Activated B cell treated with CpG ODN at 0.5 μM for 24 hours (primary cell): ENCODE data around the gene DAAM1. TPM values are rescaled to one million over a fixed set of nuclear protein-coding genes. Genes with fewer than 3 reads are reported as not detected.

ENCODE experiments used
- ATAC-seq: fragments of 200-7000 bp; cut with Tn5 transposase; one replicate; pipeline ENCODE4 v1.10.0; 2021; ENCODE audit warnings: low read depth, mild to moderate bottlenecking, moderate library complexity
- CTCF ChIA-PET: fragments of 350-600 bp; sonication (Branson Sonifier 250); formaldehyde crosslinking; loops from one replicate; lab custom pipeline; 2021; ENCODE audit warnings: antibody characterized with exemption; lab: Charles Lee
- POLR2A ChIA-PET: fragments of 350-600 bp; sonication (Branson Sonifier 250); formaldehyde crosslinking; loops from one replicate; lab custom pipeline; 2021; ENCODE audit warnings: antibody characterized with exemption; lab: Charles Lee
- DNase-seq: peaks from one replicate; pipeline ENCODE4 v3.0.0; 2022
- H3K27ac Mint-ChIP-seq: one replicate; pipeline ENCODE4 v1.8.0; 2020; ENCODE audit warnings: mixed read lengths
- H3K27me3 Mint-ChIP-seq: one replicate; pipeline ENCODE4 v1.8.0; 2021; ENCODE audit warnings: mixed read lengths
- H3K36me3 Mint-ChIP-seq: one replicate; pipeline ENCODE4 v1.8.0; 2021; ENCODE audit warnings: low read depth, mixed read lengths
- H3K4me1 Mint-ChIP-seq: one replicate; pipeline ENCODE4 v1.8.0; 2021; ENCODE audit warnings: mixed read lengths
- H3K4me3 Mint-ChIP-seq: one replicate; pipeline ENCODE4 v1.8.0; 2020; ENCODE audit warnings: mild to moderate bottlenecking, mixed read lengths
- H3K9me3 Mint-ChIP-seq: one replicate; pipeline ENCODE4 v1.8.0; 2020; ENCODE audit warnings: mixed read lengths
- CTCF ChIP-seq: fragments of 200-600 bp; IDR thresholded peaks from one replicate; pipeline ENCODE4 v1.8.0; 2022; ENCODE audit warnings: antibody characterized with exemption, mild to moderate bottlenecking
- intact Hi-C: fragments of 100-400 bp; cut with micrococcal nuclease; formaldehyde crosslinking; loops from one replicate; pipeline ENCODE4 v1.15.1; 2024
- total RNA-seq: library from RNA; stranded (reverse); gene quantifications from 2 replicates; pipeline ENCODE4 v1.2.3, GENCODE V29; 2022

The DAAM1 gene
- total RNA-seq, 1 donor from 2014 or later: 38.7 TPM

DNA sequence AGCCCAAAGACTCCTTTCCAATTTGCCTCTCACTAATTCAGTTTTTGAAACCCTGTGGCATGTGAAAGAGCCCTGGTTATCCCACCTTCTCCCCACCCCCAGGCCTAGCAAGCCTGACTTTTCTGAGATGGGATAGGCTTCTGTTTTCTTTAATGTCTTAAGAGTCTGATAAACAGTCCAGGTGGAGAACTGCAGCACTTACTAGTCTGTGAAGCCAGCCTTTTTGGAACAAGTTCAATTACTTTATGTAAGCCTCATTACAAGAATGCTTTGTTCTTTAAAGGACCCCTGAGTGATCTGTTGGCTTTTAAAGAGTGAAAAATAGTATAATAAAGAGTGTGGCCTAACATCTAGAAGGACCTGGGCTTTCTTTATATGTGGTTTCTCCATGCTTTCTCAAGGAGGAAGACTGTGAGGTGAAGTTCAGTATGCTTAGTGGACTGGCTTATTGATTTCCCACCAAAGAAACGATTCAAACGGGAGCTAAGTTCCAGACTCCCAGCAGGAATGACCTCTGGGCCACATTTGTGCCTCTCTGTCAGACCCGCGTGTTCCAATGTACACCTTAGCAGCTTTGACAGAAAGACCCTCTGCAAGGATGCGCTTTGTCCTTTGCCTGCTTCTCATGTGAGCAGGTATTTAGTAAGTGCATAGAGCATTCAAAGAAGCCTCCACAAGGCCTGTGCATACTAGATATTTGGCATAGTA lies 129.5 kb downstream of the DAAM1 start:
- Mint-ChIP-seq H3K27ac (no peak overlapping the region), H3K36me3 (peaks cover 6% of the 10 kb centered on the region), H3K9me3 (no peaks in the 10 kb centered on the region), H3K4me3 (no peak overlapping the region), H3K27me3 (no peaks in the 10 kb centered on the region), H3K4me1 (peaks cover 43% of the 10 kb centered on the region)
- ChIA-PET CTCF (no interaction called here), POLR2A (no interaction called here)
- no peak for TF ChIP-seq CTCF
- DNase-seq: no peak
- intact Hi-C loops: loop anchor here (5.0 kb wide), 1 partner anchor 41 kb away; no protein-coding TSS in a partner anchor
- no peak for ATAC-seq

- no peaks in the 10 kb centered on the region for H3K27me3 Mint-ChIP-seq
- ChIA-PET POLR2A (no interaction called here), CTCF (no interaction called here)
- no peak for TF ChIP-seq CTCF
- peaks cover 38% of the 10 kb centered on the region for H3K4me1 Mint-ChIP-seq
- DNase-seq (no peak), ATAC-seq (no peak)
- H3K36me3 Mint-ChIP-seq: peaks cover 10% of the 10 kb centered on the region
- intact Hi-C loops: loop anchor here (5.0 kb wide), 1 partner anchor 42 kb away; no protein-coding TSS in a partner anchor
- no peak overlapping the region for H3K4me3 Mint-ChIP-seq
- no peak overlapping the region for H3K27ac Mint-ChIP-seq
- H3K9me3 Mint-ChIP-seq: no peaks in the 10 kb centered on the region
Observed at GRCh38 chr14:59318908-59319307, 130.4 kb downstream of the DAAM1 start.

GRCh38 chr14:59320361-59320760 lies 131.9 kb downstream of the DAAM1 start:
- Mint-ChIP-seq H3K9me3 (no peaks in the 10 kb centered on the region), H3K27ac (no peak overlapping the region), H3K27me3 (no peaks in the 10 kb centered on the region), H3K4me1 (peaks cover 38% of the 10 kb centered on the region), H3K4me3 (no peak overlapping the region), H3K36me3 (peaks cover 21% of the 10 kb centered on the region)
- DNase-seq (no peak), ATAC-seq (no peak)
- ChIA-PET CTCF (no interaction called here), POLR2A (interaction anchor here (0.7 kb wide), 1 partner anchor 36 kb away, joined by 5 read pairs; no protein-coding TSS in a partner anchor)
- intact Hi-C loops: no loop called here
- no peak for TF ChIP-seq CTCF

DNA sequence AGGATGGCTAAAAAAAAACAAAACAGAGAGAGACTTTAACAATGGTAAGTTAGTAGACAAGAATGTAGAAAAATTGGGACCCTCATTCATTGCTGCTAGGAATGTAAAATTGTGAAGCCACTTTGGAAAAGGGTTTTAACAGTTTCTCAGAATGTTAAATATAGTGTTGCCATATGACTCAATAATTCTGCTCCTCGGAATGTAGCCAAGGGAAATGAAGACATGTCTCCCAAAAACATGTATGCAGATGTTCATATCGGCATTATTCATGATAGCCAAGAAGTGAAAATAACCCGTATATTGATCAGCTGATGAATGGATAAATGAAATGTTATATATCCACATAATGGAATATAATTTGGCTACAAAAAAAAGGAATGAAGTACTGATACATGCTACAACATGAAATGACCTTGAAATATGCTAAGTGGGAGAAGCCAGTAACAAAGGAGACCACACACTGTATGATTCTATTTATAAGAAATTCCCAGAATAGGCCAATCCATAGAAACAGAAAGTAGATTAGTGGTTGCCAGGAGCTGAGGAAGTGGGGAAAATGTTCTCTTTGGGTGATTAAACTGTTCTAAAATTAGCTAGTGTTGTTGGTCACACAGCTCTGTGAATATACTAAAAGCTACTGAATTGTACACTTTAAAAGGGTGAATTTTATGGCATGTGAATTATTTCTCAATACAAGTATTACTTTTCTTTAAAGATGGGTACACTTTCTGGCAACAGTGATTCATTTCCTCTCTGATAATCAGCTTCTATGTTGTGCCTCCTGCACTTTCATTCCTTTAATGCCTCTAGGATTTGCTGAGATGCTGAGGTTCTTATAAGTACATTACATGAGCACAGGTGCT lies 132.5 kb downstream of the DAAM1 start:
- ChIA-PET CTCF (no interaction called here), POLR2A (no interaction called here)
- no peaks in the 10 kb centered on the region for H3K9me3 Mint-ChIP-seq
- H3K4me3 Mint-ChIP-seq: no peak overlapping the region
- H3K4me1 Mint-ChIP-seq: peaks cover 33% of the 10 kb centered on the region
- DNase-seq (no peak), ATAC-seq (no peak)
- TF ChIP-seq CTCF: no peak
- H3K27ac Mint-ChIP-seq: no peak overlapping the region
- H3K36me3 Mint-ChIP-seq: peaks cover 27% of the 10 kb centered on the region
- intact Hi-C loops: no loop called here
- H3K27me3 Mint-ChIP-seq: no peaks in the 10 kb centered on the region

GRCh38 chr14:59321626-59321949 lies 133.1 kb downstream of the DAAM1 start:
- Mint-ChIP-seq H3K36me3 (peaks cover 32% of the 10 kb centered on the region), H3K9me3 (no peaks in the 10 kb centered on the region), H3K4me1 (peaks cover 27% of the 10 kb centered on the region), H3K27ac (no peak overlapping the region), H3K27me3 (no peaks in the 10 kb centered on the region), H3K4me3 (no peak overlapping the region)
- intact Hi-C loops: no loop called here
- ChIA-PET CTCF (no interaction called here), POLR2A (no interaction called here)
- ATAC-seq (no peak), DNase-seq (no peak)
- TF ChIP-seq CTCF: no peak
